ENCODE results near the gene HEY2.

The HEY2 gene

DNA sequence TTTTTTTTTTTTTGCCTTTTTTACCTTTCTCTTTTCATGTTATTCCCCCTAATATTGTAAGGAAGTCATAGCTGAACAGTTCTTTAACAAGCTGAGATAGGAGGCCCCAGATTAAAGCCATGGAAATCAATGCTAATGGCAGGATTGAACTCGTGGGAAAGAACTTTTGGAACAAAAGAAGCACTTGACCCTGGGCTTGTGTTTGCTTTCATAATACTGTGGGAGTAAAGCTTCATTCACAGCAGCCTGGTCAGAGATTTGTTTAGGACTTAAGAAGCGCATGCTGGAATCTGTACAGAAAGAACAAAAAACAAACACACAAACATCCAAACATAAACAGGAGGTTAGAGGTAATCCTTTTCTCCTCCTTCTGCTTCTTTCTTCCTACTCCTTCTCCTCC is 5.1 kb downstream of the HEY2 start:
- TF ChIP-seq ESRRG (CRISPR knock-in tag; IDR thresholded peaks at IDR 0.05) = no peak
- TF ChIP-seq ZNF70 (CRISPR knock-in tag; IDR thresholded peaks at IDR 0.05) = no peak
- TF ChIP-seq, protein P1, sequence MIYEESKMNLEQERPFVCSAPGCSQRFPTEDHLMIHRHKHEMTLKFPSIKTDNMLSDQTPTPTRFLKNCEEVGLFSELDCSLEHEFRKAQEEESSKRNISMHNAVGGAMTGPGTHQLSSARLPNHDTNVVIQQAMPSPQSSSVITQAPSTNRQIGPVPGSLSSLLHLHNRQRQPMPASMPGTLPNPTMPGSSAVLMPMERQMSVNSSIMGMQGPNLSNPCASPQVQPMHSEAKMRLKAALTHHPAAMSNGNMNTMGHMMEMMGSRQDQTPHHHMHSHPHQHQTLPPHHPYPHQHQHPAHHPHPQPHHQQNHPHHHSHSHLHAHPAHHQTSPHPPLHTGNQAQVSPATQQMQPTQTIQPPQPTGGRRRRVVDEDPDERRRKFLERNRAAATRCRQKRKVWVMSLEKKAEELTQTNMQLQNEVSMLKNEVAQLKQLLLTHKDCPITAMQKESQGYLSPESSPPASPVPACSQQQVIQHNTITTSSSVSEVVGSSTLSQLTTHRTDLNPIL (CRISPR knock-in tag; IDR thresholded peaks at IDR 0.05; ENCODE audit: low read depth) = no peak
- TF ChIP-seq OSR1 (CRISPR knock-in tag; IDR thresholded peaks at IDR 0.05) = no peak
- TF ChIP-seq, protein P2, sequence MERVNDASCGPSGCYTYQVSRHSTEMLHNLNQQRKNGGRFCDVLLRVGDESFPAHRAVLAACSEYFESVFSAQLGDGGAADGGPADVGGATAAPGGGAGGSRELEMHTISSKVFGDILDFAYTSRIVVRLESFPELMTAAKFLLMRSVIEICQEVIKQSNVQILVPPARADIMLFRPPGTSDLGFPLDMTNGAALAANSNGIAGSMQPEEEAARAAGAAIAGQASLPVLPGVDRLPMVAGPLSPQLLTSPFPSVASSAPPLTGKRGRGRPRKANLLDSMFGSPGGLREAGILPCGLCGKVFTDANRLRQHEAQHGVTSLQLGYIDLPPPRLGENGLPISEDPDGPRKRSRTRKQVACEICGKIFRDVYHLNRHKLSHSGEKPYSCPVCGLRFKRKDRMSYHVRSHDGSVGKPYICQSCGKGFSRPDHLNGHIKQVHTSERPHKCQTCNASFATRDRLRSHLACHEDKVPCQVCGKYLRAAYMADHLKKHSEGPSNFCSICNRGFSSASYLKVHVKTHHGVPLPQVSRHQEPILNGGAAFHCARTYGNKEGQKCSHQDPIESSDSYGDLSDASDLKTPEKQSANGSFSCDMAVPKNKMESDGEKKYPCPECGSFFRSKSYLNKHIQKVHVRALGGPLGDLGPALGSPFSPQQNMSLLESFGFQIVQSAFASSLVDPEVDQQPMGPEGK (CRISPR knock-in tag; IDR thresholded peaks at IDR 0.05; ENCODE audit: borderline replicate concordance) = no peak
- no peak for TF ChIP-seq ZNF8 (CRISPR knock-in tag; IDR thresholded peaks at IDR 0.05)
- TF ChIP-seq, protein P3, sequence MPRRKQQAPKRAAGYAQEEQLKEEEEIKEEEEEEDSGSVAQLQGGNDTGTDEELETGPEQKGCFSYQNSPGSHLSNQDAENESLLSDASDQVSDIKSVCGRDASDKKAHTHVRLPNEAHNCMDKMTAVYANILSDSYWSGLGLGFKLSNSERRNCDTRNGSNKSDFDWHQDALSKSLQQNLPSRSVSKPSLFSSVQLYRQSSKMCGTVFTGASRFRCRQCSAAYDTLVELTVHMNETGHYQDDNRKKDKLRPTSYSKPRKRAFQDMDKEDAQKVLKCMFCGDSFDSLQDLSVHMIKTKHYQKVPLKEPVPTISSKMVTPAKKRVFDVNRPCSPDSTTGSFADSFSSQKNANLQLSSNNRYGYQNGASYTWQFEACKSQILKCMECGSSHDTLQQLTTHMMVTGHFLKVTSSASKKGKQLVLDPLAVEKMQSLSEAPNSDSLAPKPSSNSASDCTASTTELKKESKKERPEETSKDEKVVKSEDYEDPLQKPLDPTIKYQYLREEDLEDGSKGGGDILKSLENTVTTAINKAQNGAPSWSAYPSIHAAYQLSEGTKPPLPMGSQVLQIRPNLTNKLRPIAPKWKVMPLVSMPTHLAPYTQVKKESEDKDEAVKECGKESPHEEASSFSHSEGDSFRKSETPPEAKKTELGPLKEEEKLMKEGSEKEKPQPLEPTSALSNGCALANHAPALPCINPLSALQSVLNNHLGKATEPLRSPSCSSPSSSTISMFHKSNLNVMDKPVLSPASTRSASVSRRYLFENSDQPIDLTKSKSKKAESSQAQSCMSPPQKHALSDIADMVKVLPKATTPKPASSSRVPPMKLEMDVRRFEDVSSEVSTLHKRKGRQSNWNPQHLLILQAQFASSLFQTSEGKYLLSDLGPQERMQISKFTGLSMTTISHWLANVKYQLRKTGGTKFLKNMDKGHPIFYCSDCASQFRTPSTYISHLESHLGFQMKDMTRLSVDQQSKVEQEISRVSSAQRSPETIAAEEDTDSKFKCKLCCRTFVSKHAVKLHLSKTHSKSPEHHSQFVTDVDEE (CRISPR knock-in tag; IDR thresholded peaks at IDR 0.05) = no peak
- TF ChIP-seq ISL1 (CRISPR knock-in tag; IDR thresholded peaks at IDR 0.05) = no peak
- ATAC-seq = no peak

DNA sequence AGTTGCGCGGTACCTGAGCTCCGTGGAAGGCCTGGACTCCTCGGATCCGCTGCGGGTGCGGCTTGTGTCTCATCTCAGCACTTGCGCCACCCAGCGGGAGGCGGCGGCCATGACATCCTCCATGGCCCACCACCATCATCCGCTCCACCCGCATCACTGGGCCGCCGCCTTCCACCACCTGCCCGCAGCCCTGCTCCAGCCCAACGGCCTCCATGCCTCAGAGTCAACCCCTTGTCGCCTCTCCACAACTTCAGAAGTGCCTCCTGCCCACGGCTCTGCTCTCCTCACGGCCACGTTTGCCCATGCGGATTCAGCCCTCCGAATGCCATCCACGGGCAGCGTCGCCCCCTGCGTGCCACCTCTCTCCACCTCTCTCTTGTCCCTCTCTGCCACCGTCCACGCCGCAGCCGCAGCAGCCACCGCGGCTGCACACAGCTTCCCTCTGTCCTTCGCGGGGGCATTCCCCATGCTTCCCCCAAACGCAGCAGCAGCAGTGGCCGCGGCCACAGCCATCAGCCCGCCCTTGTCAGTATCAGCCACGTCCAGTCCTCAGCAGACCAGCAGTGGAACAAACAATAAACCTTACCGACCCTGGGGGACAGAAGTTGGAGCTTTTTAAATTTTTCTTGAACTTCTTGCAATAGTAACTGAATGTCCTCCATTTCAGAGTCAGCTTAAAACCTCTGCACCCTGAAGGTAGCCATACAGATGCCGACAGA is 9.9 kb downstream of the HEY2 start:
- TF ChIP-seq TCF4 (CRISPR knock-in tag; IDR thresholded peaks at IDR 0.05; ENCODE audit: borderline replicate concordance) = no peak
- TF ChIP-seq PPARA (CRISPR knock-in tag; IDR thresholded peaks at IDR 0.05; ENCODE audit: borderline replicate concordance) = no peak
- TF ChIP-seq, protein P1 (CRISPR knock-in tag; IDR thresholded peaks at IDR 0.05; ENCODE audit: low read depth) = no peak
- no peak for TF ChIP-seq ISL1 (CRISPR knock-in tag; IDR thresholded peaks at IDR 0.05)
- TF ChIP-seq RARB (CRISPR knock-in tag; IDR thresholded peaks at IDR 0.05) = no peak
- no peak for TF ChIP-seq CSDC2 (CRISPR knock-in tag; IDR thresholded peaks at IDR 0.05)
- TF ChIP-seq, protein P4, sequence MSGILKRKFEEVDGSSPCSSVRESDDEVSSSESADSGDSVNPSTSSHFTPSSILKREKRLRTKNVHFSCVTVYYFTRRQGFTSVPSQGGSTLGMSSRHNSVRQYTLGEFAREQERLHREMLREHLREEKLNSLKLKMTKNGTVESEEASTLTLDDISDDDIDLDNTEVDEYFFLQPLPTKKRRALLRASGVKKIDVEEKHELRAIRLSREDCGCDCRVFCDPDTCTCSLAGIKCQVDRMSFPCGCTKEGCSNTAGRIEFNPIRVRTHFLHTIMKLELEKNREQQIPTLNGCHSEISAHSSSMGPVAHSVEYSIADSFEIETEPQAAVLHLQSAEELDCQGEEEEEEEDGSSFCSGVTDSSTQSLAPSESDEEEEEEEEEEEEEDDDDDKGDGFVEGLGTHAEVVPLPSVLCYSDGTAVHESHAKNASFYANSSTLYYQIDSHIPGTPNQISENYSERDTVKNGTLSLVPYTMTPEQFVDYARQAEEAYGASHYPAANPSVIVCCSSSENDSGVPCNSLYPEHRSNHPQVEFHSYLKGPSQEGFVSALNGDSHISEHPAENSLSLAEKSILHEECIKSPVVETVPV (CRISPR knock-in tag; IDR thresholded peaks at IDR 0.05) = no peak
- TF ChIP-seq ZFP3 (CRISPR knock-in tag; IDR thresholded peaks at IDR 0.05) = no peak
- TF ChIP-seq ESRRG (CRISPR knock-in tag; IDR thresholded peaks at IDR 0.05) = no peak
- TF ChIP-seq, protein P3 (CRISPR knock-in tag; IDR thresholded peaks at IDR 0.05) = no peak
- TF ChIP-seq OSR1 (CRISPR knock-in tag; IDR thresholded peaks at IDR 0.05) = no peak
- peak; percentile 95 for ATAC-seq

DNA sequence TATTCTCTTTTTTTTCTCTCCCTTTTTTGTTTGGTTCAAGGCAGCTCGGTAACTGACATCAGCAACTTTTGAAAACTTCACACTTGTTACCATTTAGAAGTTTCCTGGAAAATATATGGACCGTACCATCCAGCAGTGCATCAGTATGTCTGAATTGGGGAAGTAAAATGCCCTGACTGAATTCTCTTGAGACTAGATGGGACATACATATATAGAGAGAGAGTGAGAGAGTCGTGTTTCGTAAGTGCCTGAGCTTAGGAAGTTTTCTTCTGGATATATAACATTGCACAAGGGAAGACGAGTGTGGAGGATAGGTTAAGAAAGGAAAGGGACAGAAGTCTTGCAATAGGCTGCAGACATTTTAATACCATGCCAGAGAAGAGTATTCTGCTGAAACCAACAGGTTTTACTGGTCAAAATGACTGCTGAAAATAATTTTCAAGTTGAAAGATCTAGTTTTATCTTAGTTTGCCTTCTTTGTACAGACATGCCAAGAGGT is 10.6 kb downstream of the HEY2 start:
- peak; percentile 16; the same call in 1 of the 3 replicates for ATAC-seq
- no peak for TF ChIP-seq ZFP30 (CRISPR knock-in tag; IDR thresholded peaks at IDR 0.05)
